H54 (cell line): ENCODE data around the gene BTBD2.

Source experiments
- DNase-seq: peaks from one replicate; pipeline ENCODE4 v3.0.0; 2011; ENCODE audit warnings: low spot score, mixed read lengths; ENCODE audit not compliant: insufficient read length
- FAIRE-seq: peaks from 3 replicates; lab custom pipeline; 2011; peaks lifted over from hg19 to GRCh38; lab: Jason Lieb, UNC
- POLR2A ChIP-seq: IDR thresholded peaks from 2 replicates; pipeline ENCODE4 v1.6.1; 2011; ENCODE audit warnings: low read depth, mild to moderate bottlenecking, low read length

The BTBD2 gene

GRCh38 chr19:2015608-2015950 is at the start of gene BTBD2:
BTBD2 (minus strand) TSS chr19:2015714; CDS start chr19:2015703, 11 bp downstream.
- no peak for DNase-seq
- FAIRE-seq: no peak
- peak; percentile 40; the same call in 1 of the 2 replicates for TF ChIP-seq POLR2A

- FAIRE-seq (no peak), DNase-seq (no peak)
- no peak for TF ChIP-seq POLR2A
Measured at GRCh38 chr19:2064788-2065524, 49.4 kb upstream of the BTBD2 start.

GRCh38 chr19:2064395-2064787 is 48.9 kb upstream of the BTBD2 start:
- no peak for DNase-seq
- no peak for TF ChIP-seq POLR2A
- no peak for FAIRE-seq

- TF ChIP-seq POLR2A: no peak
- FAIRE-seq (no peak), DNase-seq (no peak)
Measured at GRCh38 chr19:2063824-2064223, 48.3 kb upstream of the BTBD2 start.

- no peak for TF ChIP-seq POLR2A
- DNase-seq: no peak
- FAIRE-seq: no peak
Measured at GRCh38 chr19:2062770-2063169, 47.3 kb upstream of the BTBD2 start.

- no peak for TF ChIP-seq POLR2A
- DNase-seq: no peak
Measured at GRCh38 chr19:2062389-2062729, 46.8 kb upstream of the BTBD2 start.

GRCh38 chr19:2061495-2062388 is 46.2 kb upstream of the BTBD2 start:
- FAIRE-seq: no peak
- TF ChIP-seq POLR2A: no peak

More at GRCh38 chr19:2062389-2062729, 46.8 kb upstream of the BTBD2 start:
- FAIRE-seq: no peak

GRCh38 chr19:2060884-2061494 is 45.5 kb upstream of the BTBD2 start:
- FAIRE-seq (no peak), DNase-seq (peak; percentile 60)
- TF ChIP-seq POLR2A: 0 out of 2 replicates have a peak, but pooled peaks have one; percentile 14

More at GRCh38 chr19:2061495-2062388, 46.2 kb upstream of the BTBD2 start:
- DNase-seq: peak; percentile 94

- peak; percentile 52 for FAIRE-seq
- peak; percentile 78 for DNase-seq
- no peak for TF ChIP-seq POLR2A
Measured at GRCh38 chr19:2059422-2060201, 44.1 kb upstream of the BTBD2 start.

- TF ChIP-seq POLR2A: no peak
- FAIRE-seq (no peak), DNase-seq (no peak)
Measured at GRCh38 chr19:2058570-2059421, 43.3 kb upstream of the BTBD2 start.

- no peak for FAIRE-seq
- no peak for DNase-seq
- no peak for TF ChIP-seq POLR2A
Measured at GRCh38 chr19:2057484-2058469, 42.3 kb upstream of the BTBD2 start.

GRCh38 chr19:2056837-2057192 is 41.3 kb upstream of the BTBD2 start:
- FAIRE-seq (no peak), DNase-seq (no peak)
- TF ChIP-seq POLR2A: no peak
